GM12892 (cell line): ENCODE results near the gene OVOL2.

ENCODE experiments used
- POLR2A ChIP-seq: IDR thresholded peaks from 2 replicates; pipeline ENCODE4 v1.6.1; 2011; ENCODE audit warnings: low read depth, low read length, control low read depth
- TAF1 ChIP-seq: IDR thresholded peaks from 2 replicates; pipeline ENCODE4 v1.6.1; 2011; ENCODE audit warnings: low read depth, mild to moderate bottlenecking, control low read depth, low read length, borderline replicate concordance

- TF ChIP-seq POLR2A: no peak
- TF ChIP-seq TAF1: no peak
These were observed 9.5 kb downstream of the OVOL2 start for GRCh38 chr20:18048176-18048575.
